Neuron (in vitro differentiated cells): ENCODE results near the gene YOD1.

Experiments used
- H2AFZ ChIP-seq: one replicate; pipeline ENCODE4 v1.6.1; 2013; ENCODE audit warnings: low read depth, mild to moderate bottlenecking, inconsistent platforms, low read length, moderate library complexity
- H3K27me3 ChIP-seq: one replicate; pipeline ENCODE4 v1.6.1; 2013; ENCODE audit warnings: low read length; ENCODE audit not compliant: insufficient read depth
- H3K36me3 ChIP-seq: one replicate; pipeline ENCODE4 v1.6.1; 2013; ENCODE audit warnings: low read length; ENCODE audit not compliant: insufficient read depth
- H3K4me1 ChIP-seq: one replicate; pipeline ENCODE4 v1.6.1; 2013; ENCODE audit warnings: low read length; ENCODE audit not compliant: insufficient read depth
- H3K4me3 ChIP-seq: 2 replicates; pipeline ENCODE4 v1.5.1; 2013; ENCODE audit warnings: mild to moderate bottlenecking, low read length, moderate library complexity
- H3K9me3 ChIP-seq: one replicate; pipeline ENCODE4 v1.6.1; 2013; ENCODE audit warnings: low read length

YOD1 gene

DNA sequence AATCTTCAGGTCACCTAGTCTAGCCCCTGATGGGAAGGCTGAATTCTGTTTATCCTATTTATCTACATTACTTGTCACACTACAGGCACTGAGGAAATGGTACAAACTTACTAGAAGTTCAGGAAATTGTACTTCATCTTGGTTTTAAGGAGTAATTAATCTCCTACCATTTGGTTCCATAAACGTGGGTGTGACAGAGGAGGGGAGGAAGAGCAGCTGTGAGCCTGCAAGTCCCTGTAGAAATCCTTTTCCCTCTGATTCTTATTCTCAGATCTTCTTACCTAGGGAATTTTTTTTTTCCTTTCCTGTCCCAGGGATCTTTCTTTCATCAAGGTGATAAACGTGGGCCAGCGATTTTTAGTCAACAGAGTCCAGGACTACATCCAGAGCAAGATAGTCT is 16.2 kb upstream of the YOD1 start:
- Histone ChIP-seq H3K4me1 (no peaks in the 10 kb centered on the region), H3K27me3 (no peaks in the 10 kb centered on the region), H2AFZ (no peak overlapping the region), H3K9me3 (no peaks in the 10 kb centered on the region), H3K36me3 (peaks cover 18% of the 10 kb centered on the region), H3K4me3 (no peak overlapping the region)

DNA sequence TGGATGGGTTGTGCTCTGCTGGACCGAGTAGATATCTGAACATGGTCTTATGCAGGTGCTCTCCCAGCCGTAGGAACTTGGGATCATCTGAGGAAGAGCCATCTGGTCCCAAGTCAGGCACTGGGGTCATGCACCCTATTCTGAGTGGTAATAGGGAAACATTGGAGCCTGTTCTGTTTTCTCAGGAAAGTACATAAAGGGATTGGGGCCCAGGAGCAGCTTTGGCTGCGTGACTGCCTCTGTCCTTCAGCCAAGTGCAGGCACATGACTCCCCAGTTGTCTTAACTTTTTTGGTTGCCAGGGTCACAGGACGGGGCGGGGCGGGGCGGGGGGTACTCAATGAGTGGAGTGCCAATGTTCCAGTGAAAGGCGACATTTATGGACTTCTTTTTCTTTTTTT is 13.6 kb upstream of the YOD1 start:
- Histone ChIP-seq H3K4me1 (no peaks in the 10 kb centered on the region), H3K9me3 (no peaks in the 10 kb centered on the region), H3K36me3 (peaks cover 12% of the 10 kb centered on the region), H3K4me3 (no peak overlapping the region), H3K27me3 (no peaks in the 10 kb centered on the region), H2AFZ (no peak overlapping the region)

DNA sequence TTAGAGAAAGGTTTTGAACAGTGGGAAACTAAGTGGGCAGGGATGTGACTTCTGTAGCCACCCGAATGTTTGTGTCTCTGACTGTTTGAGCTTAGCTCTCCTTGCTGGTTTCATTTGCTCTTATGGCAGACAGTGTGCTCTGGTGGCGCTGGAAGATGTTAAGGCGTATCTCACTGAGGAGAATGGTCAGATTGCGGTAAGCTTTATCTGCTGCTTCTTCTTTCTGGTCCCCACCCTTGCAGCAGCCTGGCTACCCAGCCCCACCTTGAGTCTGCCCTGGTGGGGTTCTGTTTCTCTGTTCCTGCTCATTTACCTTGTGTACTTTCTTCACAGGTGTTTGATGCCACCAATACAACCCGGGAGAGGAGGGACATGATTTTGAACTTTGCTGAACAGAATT is 12.0 kb upstream of the YOD1 start:
- Histone ChIP-seq H3K4me3 (no peak overlapping the region), H3K27me3 (no peaks in the 10 kb centered on the region), H2AFZ (no peak overlapping the region), H3K4me1 (no peaks in the 10 kb centered on the region), H3K9me3 (no peaks in the 10 kb centered on the region), H3K36me3 (peaks cover 8% of the 10 kb centered on the region)

DNA sequence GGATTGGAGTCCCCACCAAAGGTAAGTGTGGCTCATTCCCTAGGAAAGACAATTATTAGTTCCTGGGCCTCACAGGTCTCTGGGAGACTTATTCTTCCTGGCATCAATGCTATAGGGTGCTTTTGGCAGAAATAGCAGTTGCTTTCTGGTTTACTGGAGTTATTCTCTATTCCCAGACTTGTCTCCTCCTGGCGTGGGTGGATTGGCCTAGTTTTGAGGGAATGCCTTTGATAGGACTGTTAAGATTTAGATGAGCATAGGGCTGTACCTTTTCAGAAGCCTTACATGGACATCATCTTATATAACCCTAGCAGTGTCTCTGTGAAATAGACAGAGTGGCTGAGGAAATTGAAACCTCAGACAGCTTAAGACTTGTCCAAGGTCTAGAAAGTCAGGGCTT is 11.1 kb upstream of the YOD1 start:
- no peak overlapping the region for H3K4me3 ChIP-seq
- H3K4me1 ChIP-seq, result no peaks in the 10 kb centered on the region
- peaks cover 5% of the 10 kb centered on the region for H3K36me3 ChIP-seq
- H3K27me3 ChIP-seq, result no peaks in the 10 kb centered on the region
- H2AFZ ChIP-seq, result no peak overlapping the region
- H3K9me3 ChIP-seq, result no peaks in the 10 kb centered on the region

DNA sequence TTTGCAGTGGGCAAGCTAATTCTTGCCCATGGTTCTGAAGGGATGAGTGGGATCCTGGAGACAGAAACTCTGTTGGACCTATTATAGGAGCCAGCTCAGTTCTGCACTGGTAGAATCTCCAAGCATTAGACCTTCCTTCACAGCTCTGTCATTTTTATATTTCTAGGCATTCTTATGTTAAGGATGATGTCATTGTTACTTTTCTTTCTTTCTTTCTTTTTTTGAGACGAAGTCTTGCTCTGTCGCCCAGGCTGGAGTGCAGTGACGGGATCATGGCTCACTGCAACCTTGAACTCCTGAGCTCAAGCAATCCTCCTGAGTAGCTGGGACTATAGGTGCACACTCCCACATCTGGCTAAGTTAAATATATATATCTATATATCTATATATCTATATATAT is 9.6 kb upstream of the YOD1 start:
- no peaks in the 10 kb centered on the region for H3K27me3 ChIP-seq

DNA sequence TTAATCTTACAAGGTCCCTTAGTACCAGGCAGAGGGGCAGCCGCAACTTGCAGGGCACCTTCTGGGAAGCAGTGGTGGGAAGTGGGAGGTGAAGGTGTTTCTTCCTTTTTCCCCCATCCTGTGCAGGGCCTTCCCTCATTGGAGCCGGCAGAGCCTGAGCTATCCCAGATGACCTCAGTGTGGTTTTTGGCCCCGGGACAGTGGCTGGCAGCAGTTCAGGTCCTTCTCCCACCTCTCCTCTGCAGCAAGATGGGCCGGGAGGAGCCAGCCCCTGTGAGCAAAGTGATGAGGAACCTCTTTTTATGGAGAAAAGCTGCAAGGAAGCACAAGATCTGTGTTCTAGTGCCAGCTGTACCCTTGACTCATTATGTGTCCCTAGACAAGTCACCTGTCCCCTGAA is 8.9 kb upstream of the YOD1 start:
- no peaks in the 10 kb centered on the region for H3K27me3 ChIP-seq
- H3K36me3 ChIP-seq, result no peaks in the 10 kb centered on the region
- no peaks in the 10 kb centered on the region for H3K9me3 ChIP-seq
- H2AFZ ChIP-seq, result no peak overlapping the region
- H3K4me3 ChIP-seq, result no peak overlapping the region
- H3K4me1 ChIP-seq, result no peaks in the 10 kb centered on the region

More for the DNA sequence above, 9.6 kb upstream of the YOD1 start:
- Histone ChIP-seq H3K4me1 (no peaks in the 10 kb centered on the region), H3K36me3 (no peaks in the 10 kb centered on the region), H3K4me3 (no peak overlapping the region), H2AFZ (no peak overlapping the region), H3K9me3 (no peaks in the 10 kb centered on the region)

DNA sequence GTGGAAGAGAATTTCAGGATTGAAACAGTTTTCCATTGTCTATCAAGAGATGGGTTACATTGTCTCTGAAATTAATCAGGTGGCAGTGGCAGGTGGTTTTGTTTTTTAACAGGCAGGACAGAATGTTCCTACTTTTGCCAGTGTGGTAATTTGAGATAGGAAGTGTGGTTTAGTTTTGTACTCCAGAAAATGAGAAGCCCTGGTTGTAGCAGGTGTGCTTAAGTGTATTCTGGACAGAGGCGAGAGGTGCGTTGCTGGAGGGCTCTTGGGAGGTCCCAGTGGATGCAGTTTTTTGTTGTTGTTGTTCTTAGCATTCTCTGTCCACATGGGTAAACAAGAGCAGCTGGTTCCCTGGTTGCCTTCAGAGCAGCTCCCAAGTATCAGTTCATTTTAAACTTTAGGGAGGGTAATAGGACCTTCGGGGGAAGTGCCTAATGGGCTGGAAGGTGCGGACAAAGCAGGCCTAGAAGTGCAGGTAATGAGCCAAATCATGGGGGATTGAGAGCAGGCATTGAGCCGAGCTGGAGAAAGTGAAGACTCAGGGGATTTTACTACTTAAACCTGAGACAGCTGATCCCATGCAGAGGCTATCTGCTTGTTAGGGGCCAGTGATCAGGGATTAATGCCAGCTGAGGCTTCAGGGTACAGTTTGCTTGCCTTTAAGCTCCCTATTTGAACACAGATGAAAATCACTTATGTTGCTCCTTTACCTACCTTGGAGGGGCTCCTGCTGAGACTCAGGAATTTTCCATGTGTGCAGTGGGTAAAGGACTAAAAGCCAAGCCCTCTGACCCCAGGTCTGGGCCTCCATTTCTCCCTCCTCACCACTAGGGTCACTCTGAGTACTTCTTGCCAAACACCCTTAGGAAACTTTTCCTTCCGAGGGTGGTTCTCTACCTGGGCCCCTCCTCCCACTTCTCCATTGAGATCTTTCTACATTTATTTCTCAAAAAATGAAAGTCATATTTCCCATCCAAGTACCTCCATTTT is 8.2 kb upstream of the YOD1 start:
- Histone ChIP-seq H3K4me1 (no peaks in the 10 kb centered on the region), H3K36me3 (no peaks in the 10 kb centered on the region), H3K4me3 (no peak overlapping the region), H3K9me3 (no peaks in the 10 kb centered on the region), H3K27me3 (no peaks in the 10 kb centered on the region), H2AFZ (no peak overlapping the region)

DNA sequence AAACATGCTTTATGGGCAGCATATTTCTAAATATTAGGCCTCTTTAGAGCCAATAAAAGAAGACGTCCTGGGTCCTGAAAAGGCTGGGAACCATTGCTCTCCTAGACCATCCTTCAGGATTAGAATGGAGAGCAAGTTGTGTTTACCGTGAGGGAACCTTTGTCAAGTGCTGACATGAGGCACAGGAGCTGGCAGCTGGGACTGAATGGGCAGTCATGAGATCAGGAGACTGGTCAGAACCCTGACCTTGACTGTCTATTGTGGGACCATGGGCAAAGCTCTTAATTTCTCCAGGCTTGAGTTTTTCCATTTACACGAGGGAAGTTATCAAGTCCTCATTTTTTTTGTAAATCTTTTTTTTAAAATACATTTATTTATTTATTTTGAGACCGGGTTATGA is 7.2 kb upstream of the YOD1 start:
- Histone ChIP-seq H3K36me3 (no peaks in the 10 kb centered on the region), H3K4me3 (no peak overlapping the region), H3K4me1 (no peaks in the 10 kb centered on the region), H3K27me3 (no peaks in the 10 kb centered on the region), H2AFZ (no peak overlapping the region), H3K9me3 (no peaks in the 10 kb centered on the region)

DNA sequence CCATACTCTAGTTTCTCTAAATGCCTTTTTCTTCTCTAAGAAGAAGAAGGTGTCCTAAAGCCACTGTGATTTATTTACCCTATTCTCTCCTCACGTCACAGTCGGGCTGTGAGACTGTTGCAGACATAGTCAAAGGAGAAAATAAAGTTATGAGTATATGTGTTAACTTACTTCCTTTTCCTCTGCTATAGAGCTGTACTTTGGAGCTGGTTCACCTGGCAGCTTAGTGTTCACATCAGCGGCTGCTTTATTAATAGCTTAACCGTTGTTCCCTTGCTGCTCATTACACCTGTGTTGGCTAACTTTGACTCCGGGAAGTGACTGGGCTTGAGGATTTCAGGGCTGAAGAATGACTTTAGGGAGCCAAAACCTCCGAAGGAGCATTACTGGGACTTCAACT is 5.7 kb upstream of the YOD1 start:
- Histone ChIP-seq H3K9me3 (no peaks in the 10 kb centered on the region), H2AFZ (no peak overlapping the region), H3K4me3 (no peak overlapping the region), H3K36me3 (no peaks in the 10 kb centered on the region), H3K4me1 (peaks cover 8% of the 10 kb centered on the region), H3K27me3 (no peaks in the 10 kb centered on the region)

DNA sequence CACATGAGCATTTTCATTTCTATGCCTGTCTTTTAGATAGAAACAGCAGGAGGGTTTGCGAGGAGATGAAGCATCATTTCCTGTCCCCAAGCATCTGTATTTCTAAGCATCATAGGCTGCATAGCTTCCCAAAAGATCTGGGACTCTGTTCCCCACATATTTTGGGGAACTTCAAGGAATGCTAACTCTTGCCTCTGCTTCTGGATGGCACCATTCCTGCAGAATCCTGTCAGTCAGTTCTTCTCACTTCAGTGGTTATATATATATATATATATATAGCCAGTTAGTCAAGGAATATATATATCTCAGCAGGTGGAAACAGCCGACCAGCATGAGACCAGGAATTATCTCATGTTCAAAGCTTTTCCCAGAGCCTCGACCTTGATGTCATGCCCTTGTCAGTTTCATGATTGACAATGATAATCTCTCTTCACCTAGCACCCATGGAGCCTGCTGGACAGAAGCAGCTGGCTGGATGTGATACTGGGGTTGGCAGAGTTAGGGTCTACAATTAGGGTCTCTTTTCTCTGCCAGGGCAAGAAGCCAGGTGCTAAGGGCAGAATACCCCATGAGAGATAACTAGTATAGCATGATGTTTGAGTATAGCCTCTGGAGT is 4.5 kb upstream of the YOD1 start:
- no peak overlapping the region for H2AFZ ChIP-seq
- H3K4me3 ChIP-seq, result no peak overlapping the region
- no peaks in the 10 kb centered on the region for H3K27me3 ChIP-seq
- H3K4me1 ChIP-seq, result peaks cover 14% of the 10 kb centered on the region
- no peaks in the 10 kb centered on the region for H3K9me3 ChIP-seq
- no peaks in the 10 kb centered on the region for H3K36me3 ChIP-seq

DNA sequence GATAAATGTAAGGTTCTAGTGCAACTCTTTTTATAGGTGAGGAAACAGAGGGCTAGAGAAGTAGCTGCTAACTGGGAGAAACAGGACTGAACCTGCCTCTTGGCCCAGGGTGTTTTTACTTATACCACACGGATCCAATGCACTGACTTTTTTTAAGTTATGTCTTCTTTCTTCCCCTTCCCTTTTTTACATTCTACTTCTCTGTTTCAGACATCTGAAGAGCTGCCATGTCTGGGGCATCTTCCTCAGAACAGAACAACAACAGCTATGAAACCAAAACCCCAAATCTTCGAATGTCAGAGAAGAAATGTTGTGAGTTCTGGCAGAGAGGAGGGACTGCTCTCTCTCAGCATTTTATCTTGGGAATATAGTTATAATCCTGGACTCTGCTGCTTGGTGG is 3.5 kb upstream of the YOD1 start:
- H3K36me3 ChIP-seq, result peaks cover 1% of the 10 kb centered on the region

DNA sequence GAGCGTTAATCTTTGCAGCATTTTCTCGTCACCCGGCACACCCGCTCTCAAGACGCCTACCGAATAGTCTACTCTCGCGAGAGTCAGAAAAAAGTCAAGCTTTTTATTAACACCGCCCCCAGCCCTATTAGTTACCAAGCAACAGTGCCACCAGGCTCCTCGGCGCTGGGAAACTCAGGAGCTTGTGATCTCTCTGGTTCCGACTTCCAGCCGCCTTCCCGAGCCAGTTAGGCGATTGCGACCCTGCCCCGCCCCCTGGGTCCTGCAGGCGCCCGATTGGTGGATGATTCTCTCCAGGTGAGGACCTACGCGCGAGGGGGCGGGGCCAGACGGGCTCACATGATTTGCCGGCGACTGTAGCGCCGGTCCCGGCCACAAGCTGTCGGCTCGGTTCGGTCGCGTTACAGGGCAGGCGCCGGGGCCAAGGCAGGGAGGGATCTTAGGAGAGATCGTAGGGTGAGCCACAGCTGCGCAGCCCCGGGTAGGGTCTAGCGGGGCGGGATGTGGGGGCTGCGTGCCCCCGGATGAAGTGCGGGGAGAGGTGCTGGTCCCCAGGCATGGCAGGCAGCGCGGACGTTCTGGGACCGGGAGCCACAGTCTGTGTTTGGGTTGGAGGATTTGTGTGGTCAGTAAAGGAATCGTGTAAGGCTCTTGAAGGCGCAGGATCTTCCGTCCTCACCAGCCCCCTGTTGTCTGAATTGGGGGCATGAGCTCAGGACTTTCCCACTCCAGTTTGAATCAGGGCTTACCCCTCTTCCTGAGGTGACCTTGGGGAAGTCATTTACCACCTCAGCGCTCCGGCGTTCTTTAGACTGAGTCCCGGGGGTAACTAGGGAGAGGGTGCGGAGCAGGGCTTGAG is 2.1 kb upstream of the YOD1 start, which contains the start of gene PFKFB2:
Gene PFKFB2, plus strand, starts transcription at position 365 of the 859 bp plus-strand sequence. CDS start 1,443 bp downstream, outside the sequence.
- Histone ChIP-seq H3K4me1 (peaks cover 28% of the 10 kb centered on the region), H2AFZ (peak within 1 kb of the TSS; percentile 91), H3K9me3 (no peaks in the 10 kb centered on the region), H3K36me3 (peaks cover 13% of the 10 kb centered on the region), H3K27me3 (no peaks in the 10 kb centered on the region), H3K4me3 (peak within 1 kb of the TSS; percentile 97)

More for the DNA sequence above, 3.5 kb upstream of the YOD1 start:
- peaks cover 19% of the 10 kb centered on the region for H3K4me1 ChIP-seq
- H3K9me3 ChIP-seq, result no peaks in the 10 kb centered on the region
- H3K27me3 ChIP-seq, result no peaks in the 10 kb centered on the region
- no peak overlapping the region for H3K4me3 ChIP-seq
- no peak overlapping the region for H2AFZ ChIP-seq
